Eye (tissue), 1 donor: ENCODE measurements around the gene GNG14.
"Not testable (repeated sequence)": the region's sequence is repeated elsewhere in the genome, so short reads cannot be mapped to it uniquely, and the experiment has no call there.

Experiments
- DNase-seq: peaks from one replicate; pipeline ENCODE4 v3.0.0-alpha.2; 2015

GNG14 gene

GRCh38 chr19:12687496-12688196 is at the start of gene GNG14:
GNG14 (plus strand) TSS chr19:12687998; CDS start chr19:12688049, 51 bp downstream.
- DNase-seq: no peak

GRCh38 chr19:12638611-12639182 is 49.1 kb upstream of the GNG14 start:
- no peak for DNase-seq

DNA sequence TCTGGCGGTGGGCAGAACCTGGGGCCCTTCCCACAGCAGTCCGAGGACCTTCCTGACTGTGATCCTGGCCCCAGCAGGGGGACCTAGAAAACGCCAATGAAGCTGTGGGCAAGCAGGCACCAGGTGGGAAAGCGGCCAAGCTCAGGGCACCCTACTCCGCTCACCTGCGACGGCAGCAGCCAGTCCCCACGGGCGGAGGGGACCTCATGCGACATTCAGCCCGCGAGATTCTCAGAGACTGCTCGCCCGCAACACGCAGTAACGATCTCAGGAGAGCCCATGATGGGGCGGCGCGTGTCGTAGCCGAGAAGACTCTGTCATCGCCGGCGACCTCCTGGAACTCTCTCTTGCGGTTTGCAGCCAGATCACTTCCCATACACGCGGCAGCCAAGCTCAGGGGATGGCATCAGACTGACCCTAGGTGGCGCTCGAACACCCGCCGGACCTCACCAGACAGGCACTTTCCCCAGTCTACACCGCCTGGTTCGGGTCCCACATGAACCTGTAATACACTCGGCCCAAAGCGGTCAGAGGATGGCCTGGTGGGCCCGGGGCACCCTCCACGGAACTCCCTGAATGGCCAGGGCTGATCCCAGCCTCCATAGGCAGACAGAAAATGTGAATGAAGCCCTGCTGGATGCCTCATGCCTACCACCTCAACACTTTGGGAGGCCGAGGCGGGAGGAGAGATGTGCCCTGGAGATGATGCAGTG is 47.7 kb upstream of the GNG14 start:
- DNase-seq: peak; percentile 89

DNA sequence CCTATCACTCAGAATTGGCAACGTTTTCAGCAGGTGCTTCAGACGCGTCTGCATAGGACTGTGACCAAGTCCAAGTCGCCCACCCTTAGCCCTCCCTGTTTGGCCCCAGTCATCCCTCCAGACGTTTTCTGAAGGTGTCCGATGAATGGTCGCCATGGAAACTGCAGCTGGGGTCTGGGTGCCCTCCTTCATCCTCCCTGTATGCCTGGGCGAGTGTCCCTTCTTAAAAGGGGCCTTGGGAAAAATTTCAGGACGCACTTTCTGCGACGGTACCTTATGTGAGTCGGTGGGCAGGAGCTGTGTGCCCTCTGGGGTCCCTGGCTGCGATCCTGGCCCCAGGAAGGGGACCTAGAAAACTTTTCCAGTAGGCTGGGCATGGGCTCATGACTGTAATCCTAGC is 46.3 kb upstream of the GNG14 start:
- no peak for DNase-seq

DNA sequence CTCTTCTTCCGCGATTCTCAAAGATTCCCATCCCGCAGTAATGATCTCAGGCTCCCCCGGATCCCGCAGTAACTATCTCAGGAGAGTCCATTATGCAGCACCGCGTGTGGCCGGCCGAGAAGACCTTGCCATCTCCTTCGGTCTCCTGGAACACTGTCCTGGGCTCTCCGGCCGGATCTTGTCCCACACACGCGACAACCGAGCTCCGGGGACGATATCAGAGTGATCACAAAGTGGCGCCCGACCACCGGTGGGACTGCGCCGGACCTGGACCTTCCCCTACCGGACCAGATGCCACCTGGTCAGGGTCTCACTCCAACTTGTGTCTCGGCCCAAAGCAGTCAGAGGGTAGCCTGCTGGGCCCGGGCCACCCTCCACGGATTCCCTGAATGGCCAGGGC is 45.3 kb upstream of the GNG14 start:
- no peak for DNase-seq

DNA sequence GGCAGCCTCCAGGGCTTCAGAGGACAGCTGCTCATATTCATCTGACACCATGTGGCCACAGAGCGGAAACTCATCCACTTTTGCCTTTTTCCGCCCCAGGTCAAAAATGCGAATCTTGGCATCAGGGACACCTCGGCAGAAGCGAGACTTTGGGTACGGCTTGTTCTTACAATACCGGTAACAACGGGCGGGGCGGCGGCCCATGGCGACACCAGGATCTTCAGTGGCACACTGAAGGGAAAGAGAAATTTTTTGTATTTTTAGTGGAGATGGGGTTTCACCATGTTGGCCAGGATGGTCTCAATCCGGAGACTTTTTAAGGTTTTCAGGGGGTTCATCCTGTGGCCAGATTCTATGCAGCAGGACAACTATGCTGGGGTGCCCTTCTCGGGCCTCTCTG is 44.1 kb upstream of the GNG14 start:
- not testable (repeated sequence) for DNase-seq

DNA sequence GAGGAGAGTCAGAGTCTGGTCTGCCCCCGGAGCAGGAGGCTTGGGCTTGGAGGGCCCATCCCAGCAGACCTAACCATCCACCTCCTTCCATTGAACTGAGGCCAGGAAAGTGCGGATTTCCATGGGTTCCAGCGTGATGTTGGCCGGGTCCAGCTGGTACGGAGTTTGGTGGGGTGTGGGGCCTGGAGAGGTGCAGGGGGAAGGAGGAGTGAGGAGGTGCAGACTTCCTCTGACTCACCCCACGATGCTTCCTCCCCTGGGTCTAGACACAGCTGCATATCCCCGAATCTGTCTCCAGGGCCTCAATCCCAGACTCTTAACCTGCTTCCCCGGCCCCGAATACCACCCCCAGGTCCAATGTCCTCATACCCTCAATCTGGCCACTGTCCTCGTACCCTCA is 41.2 kb upstream of the GNG14 start:
- DNase-seq: no peak

DNA sequence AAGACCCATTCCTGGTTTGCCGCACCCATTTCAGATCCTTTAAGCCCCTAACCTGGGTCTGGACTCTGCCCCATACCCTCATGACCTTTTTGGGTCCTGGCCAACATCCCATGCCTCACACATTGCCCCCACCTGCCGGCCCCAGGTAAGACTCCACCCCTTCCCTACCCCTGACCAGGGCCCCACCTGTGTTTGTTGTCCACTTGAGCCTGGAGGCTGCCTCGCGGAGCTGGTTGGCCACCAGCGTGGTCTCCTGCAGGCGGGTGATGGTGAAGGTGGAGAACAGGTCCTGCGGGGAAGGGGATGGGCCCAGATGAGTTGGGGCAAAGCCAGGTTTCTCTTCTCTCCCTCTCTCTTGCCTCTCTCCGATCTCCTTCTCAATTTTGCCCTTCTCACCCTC is 40.8 kb upstream of the GNG14 start:
- no peak for DNase-seq

GRCh38 chr19:12647490-12648071 is 40.2 kb upstream of the GNG14 start:
- DNase-seq: peak; percentile 76

DNA sequence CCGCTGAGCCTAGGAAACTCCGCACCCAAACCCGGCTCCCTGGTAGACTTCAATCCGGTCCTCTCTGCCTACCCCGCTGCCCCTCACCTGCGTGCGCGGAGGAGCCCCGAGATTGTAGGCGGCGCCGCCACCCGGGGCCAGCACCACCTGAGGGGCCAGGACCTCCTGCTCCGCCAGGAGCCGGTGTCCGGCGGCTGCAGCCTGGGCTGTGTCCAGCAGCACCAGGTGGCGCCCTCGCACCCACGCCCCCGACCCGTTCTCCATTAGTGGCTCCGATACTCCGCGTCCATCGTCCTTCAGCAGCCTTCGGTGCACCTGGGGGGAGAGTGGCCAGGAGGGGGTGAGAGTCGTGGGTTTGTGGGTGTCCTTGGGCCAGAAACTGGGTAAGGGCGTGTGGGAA is 39.7 kb upstream of the GNG14 start:
- no peak for DNase-seq

- no peak for DNase-seq
Observed at GRCh38 chr19:12649941-12650340, 37.9 kb upstream of the GNG14 start.

GRCh38 chr19:12652219-12652618 is 35.6 kb upstream of the GNG14 start:
- no peak for DNase-seq

- no peak for DNase-seq
Observed at GRCh38 chr19:12655546-12655945, 32.3 kb upstream of the GNG14 start.

- DNase-seq: no peak
Observed at GRCh38 chr19:12656899-12657571, 30.8 kb upstream of the GNG14 start.

DNA sequence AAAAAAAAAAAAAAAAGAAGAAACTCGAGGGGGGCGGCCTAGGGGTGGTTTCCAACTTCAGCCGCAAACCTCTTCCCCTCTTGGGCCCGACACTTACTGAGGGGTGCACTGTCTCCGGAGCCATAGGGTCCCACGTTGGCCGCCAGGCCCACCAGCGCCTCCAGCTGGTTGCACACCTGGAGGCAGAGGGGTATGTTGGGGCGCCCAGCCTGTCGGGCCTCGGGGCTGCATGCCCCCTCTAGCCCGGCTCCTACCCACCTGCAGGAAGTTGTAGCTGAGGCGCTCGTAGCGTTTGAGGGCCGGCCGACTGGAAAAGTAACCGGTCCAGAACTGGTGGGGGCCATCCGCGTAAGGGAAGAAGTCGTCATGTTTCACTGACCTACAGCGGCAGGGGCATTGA is 29.8 kb upstream of the GNG14 start:
- no peak for DNase-seq

- DNase-seq: no peak
Observed at GRCh38 chr19:12660980-12661379, 26.8 kb upstream of the GNG14 start.

DNA sequence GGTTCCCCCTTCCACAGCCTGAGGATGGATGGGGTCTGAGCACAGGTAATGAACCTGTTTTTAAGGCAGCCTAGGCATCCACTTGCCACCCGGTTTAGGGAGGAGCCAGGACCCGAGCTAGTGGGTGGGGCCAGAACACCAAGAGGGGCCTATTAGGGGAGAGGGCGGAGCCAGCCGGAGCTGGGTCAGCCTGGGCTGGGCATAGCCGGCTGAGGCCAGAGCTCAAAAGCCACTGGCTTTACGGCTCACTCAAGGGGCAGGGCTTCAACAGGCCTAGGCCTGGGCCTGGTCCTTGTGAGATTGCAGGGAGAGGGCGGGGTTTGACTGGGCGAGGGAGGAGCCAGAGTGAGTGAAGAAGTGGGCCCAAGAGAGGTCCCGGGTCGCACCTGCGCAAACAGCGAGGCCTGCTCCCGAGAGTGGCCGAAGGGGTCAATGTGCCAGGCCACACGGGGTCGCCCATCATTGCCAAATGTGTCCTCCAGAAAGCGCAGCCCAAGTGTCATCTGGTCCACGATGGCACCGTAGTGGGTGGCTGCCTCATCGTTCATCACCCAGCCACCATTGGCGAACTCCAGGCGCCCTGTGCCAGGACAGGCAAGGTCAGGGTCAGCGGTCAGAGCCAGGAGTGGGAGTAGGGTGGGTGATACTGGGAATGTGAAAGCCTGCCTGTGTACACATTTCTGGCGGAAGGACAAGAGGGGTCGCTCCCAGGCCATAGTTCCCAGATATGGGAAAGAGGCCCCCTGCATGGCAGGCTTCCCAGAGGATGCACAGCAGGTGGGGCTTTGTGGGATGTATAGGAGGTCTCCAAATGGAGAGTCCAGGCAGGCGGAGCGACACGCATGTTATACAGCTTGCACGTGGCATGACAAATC is 23.2 kb upstream of the GNG14 start:
- no peak for DNase-seq

- DNase-seq: no peak
Observed at GRCh38 chr19:12665281-12665573, 22.6 kb upstream of the GNG14 start.

DNA sequence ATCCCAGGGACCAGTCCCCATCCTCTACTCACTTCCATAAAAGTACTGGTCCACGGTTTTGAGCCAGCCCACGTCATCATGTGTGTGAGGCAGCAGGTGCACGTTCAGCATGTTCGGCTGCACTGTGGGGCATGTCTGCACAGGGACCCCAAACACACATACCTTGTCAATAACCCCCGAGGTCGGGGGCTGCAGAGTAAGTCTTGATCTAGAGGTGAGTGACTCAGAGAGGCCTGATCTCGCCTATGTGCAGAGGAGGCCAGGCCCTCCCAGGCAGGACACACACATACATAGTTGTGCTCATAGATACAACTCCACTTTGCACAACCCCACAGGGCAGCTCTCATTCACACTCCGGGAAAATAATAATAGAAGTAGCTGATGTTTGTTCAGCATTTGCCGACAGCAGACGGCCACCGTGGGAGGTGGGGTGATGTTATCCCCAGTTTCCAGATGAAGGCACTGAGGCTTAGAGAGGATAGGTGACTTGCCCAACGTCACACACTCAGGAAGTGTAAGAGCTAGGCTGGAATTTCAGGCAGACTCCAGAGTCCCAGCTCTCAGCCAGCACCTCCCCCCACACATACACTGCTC is 22.0 kb upstream of the GNG14 start:
- no peak for DNase-seq

GRCh38 chr19:12666265-12667048 is 21.3 kb upstream of the GNG14 start, which contains the start of the genes MAN2B1 and WDR83:
MAN2B1 (minus strand) TSS chr19:12666742; CDS start chr19:12666701, 41 bp downstream.
WDR83 (plus strand) TSS chr19:12666807; CDS start chr19:12669791, 2,984 bp downstream.
- DNase-seq: peak; percentile 93

GRCh38 chr19:12667731-12668302 is 20.0 kb upstream of the GNG14 start:
- DNase-seq: no peak
